ENCODE measurements around the gene CHRND. TPM values are rescaled to one million over a fixed set of nuclear protein-coding genes. Genes with fewer than 3 reads are reported as not detected.

CHRND gene
- total and polyA plus RNA-seq, 2 of the 8 experiments (the other 6 are each of a cell fraction or from before 2014, with no cell fraction given), result 0.24 TPM; not detected in 1

DNA sequence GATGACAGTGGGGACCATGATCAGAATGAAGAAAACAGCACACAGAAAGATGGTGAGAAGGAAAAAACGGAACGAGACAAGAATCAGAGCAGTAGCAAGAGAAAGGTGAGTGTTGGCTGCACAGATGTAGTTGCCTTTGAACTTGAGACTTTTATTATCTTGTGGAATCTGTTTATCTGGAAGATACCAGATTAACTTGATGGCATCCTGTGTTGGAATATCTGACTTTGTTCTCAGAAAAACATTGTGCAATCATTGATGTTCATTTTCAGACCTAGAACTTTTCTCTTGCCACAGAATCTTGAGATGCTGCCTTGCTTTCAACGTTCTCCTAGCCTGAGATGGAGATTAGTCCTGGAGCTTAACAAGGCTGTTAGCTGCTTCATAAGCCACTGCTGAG, 30.5 kb downstream of the CHRND start:
- TF ChIP-seq RXRA (IDR thresholded peaks at IDR 0.05; ENCODE audit: insufficient read depth, low read depth, low read length), result no peak
- no peak for TF ChIP-seq SRF (IDR thresholded peaks at IDR 0.05; ENCODE audit: low read depth, low read length)
- TF ChIP-seq FOSL1 (IDR thresholded peaks at IDR 0.05; ENCODE audit: insufficient read depth, low read depth, low read length), result no peak
- no peak for TF ChIP-seq CTBP2 (IDR thresholded peaks at IDR 0.05; ENCODE audit: borderline replicate concordance, insufficient read depth, insufficient read length, low read length)
- TF ChIP-seq POLR2AphosphoS5 (IDR thresholded peaks at IDR 0.05; ENCODE audit: low read depth, low read length), result no peak
- TF ChIP-seq CBX8 (IDR thresholded peaks at IDR 0.05; ENCODE audit: borderline replicate concordance, low read depth, low read length), result no peak
- no peak overlapping the region for H3K27ac ChIP-seq (ENCODE audit: low read depth, low read length)
- no peak for FAIRE-seq

More for the DNA sequence above, 30.5 kb downstream of the CHRND start:
- H3K27me3 ChIP-seq (replicated peaks in 1 of 4; ENCODE audit: control insufficient read depth in 3 of 4, extremely low read depth in 1 of 4, insufficient read depth in 3 of 4, low read length in 3 of 4), result no peaks in the 10 kb centered on the region
- H2BK12ac ChIP-seq (ENCODE audit: low read depth, low read length), result no peak overlapping the region
- H3K23ac ChIP-seq (ENCODE audit: insufficient read length), result no peak overlapping the region
- 90% methylated on average over 3 of the region's 3 CpGs; no CpG with 5 or more reads in 1 of the 2 experiments for WGBS, 2 experiments (ENCODE audit: extremely low coverage in 1 of 2, insufficient coverage in 1 of 2, insufficient read length in 1 of 2, insufficient replicate concordance in 2 of 2, low coverage in 1 of 2, low lambda C conversion rate in 2 of 2, missing lambda C conversion rate in 1 of 2)
- no peak overlapping the region for H3K4me2 ChIP-seq (ENCODE audit: insufficient read depth in 1 of 2, low read depth in 2 of 2, low read length in 2 of 2)
- H3K56ac ChIP-seq (replicated peaks; ENCODE audit: insufficient read length, low read depth, low read length), result no peak overlapping the region
- no peak for DNase-seq (ENCODE audit: low read depth in 1 of 2, low spot score in 2 of 2)
- no peak overlapping the region for H3K18ac ChIP-seq (ENCODE audit: extremely low read depth, low read length)
- no peak overlapping the region for H2BK120ac ChIP-seq (replicated peaks; ENCODE audit: low read depth, low read length)
- no peak overlapping the region for H3K9ac ChIP-seq (replicated peaks in 1 of 4; ENCODE audit: extremely low read depth in 1 of 4, low read depth in 3 of 4, low read length in 3 of 4)
- peaks cover 12 to 14% of the 10 kb centered on the region in 2 experiments for H4K20me1 ChIP-seq (replicated peaks in 1 of 2; ENCODE audit: control insufficient read depth in 1 of 2, insufficient read depth in 2 of 2, low read length in 2 of 2)
- H2BK5ac ChIP-seq (ENCODE audit: low read depth, low read length), result no peak overlapping the region
- H2AFZ ChIP-seq (ENCODE audit: low read length), result no peak overlapping the region
- peaks cover 2% of the 10 kb centered on the region; the same call in 1 of the 2 replicates for H3K23me2 ChIP-seq (ENCODE audit: low read depth, low read length)
- ChIA-PET POLR2A (ENCODE audit: partially characterized antibody) (no interaction called here), CTCF (ENCODE audit: partially characterized antibody) (no interaction called here)
- H2BK15ac ChIP-seq (ENCODE audit: low read length), result no peak overlapping the region
- H4K5ac ChIP-seq (ENCODE audit: insufficient read length, low read depth, low read length), result no peak overlapping the region
- peaks cover 11 to 43% of the 10 kb centered on the region in 2 experiments for H3K79me2 ChIP-seq (ENCODE audit: control insufficient read depth in 1 of 2, insufficient read depth in 2 of 2, low read length in 2 of 2)
- H3K4me3 ChIP-seq (ENCODE audit: extremely low read depth in 1 of 4, insufficient read depth in 2 of 4, low read depth in 3 of 4, low read length in 4 of 4), result no peak overlapping the region
- H4K8ac ChIP-seq (ENCODE audit: extremely low read depth, insufficient read depth, low read length), result no peak overlapping the region; the same call in 1 of the 2 replicates
- no peak overlapping the region for H4K91ac ChIP-seq (replicated peaks; ENCODE audit: insufficient read length, low read length)
- H3K4me1 ChIP-seq (replicated peaks in 1 of 4; ENCODE audit: control insufficient read depth in 3 of 4, insufficient read depth in 4 of 4, low read length in 3 of 4), result peaks cover 0 to 5% (median 4%) of the 10 kb centered on the region in 4 experiments; a peak in 6 of 7 replicates
- no peak overlapping the region for H2BK20ac ChIP-seq (ENCODE audit: low read length)
- H3K14ac ChIP-seq (ENCODE audit: insufficient read length), result no peak overlapping the region
- H2AK5ac ChIP-seq (ENCODE audit: low read depth, low read length), result no peak overlapping the region
- no peak overlapping the region for H3K4ac ChIP-seq (replicated peaks; ENCODE audit: insufficient read length, low read depth, low read length)
- H3K36me3 ChIP-seq (ENCODE audit: control insufficient read depth in 2 of 4, insufficient read depth in 4 of 4, low read length in 3 of 4), result peaks cover 8 to 38% (median 22%) of the 10 kb centered on the region in 4 experiments
- no peaks in the 10 kb centered on the region for H3K9me3 ChIP-seq (ENCODE audit: insufficient read depth in 2 of 2, low read depth in 1 of 2, low read length in 1 of 2)
- H3K79me1 ChIP-seq (ENCODE audit: low read depth, low read length), result peaks cover 12% of the 10 kb centered on the region
